ENCODE data around the gene PLXNA3. TPM values are rescaled to one million over a fixed set of nuclear protein-coding genes. Genes with fewer than 3 reads are reported as not detected.

PLXNA3 gene
- polyA plus RNA-seq, 1 of the 3 experiments (the other 2 are of a cell fraction) = 33.2 TPM

- Histone ChIP-seq H3K27ac (ENCODE audit: low read depth in 2 of 2, low read length in 1 of 2) (no peak overlapping the region), H3K9me2 (no peaks in the 10 kb centered on the region), H3K27me3 (ENCODE audit: insufficient read depth) (peaks cover 18% of the 10 kb centered on the region; the same call in 1 of the 2 replicates), H3K4me1 (ENCODE audit: control insufficient read depth in 1 of 2, insufficient read depth in 2 of 2, low read depth in 1 of 2, low read length in 1 of 2) (peaks cover 3 to 4% of the 10 kb centered on the region in 2 experiments; a peak in 2 of 4 replicates), H2AFZ (ENCODE audit: low read depth) (no peak overlapping the region), H4K20me1 (ENCODE audit: insufficient read depth) (no peaks in the 10 kb centered on the region), H3K4me2 (no peak overlapping the region), H3K79me2 (ENCODE audit: insufficient read depth) (no peaks in the 10 kb centered on the region), H3F3A (replicated peaks; ENCODE audit: insufficient read depth) (peaks cover 4% of the 10 kb centered on the region), H3K9me3 (no peaks in the 10 kb centered on the region), H3K9ac (no peak overlapping the region), H3K36me3 (replicated peaks in 1 of 2; ENCODE audit: control insufficient read depth in 1 of 2, insufficient read depth in 2 of 2, low read length in 1 of 2) (no peaks in the 10 kb centered on the region), H3K4me3 (ENCODE audit: low read depth in 2 of 2, low read length in 1 of 2) (no peak overlapping the region)
- DNase-seq = no peak
- TF ChIP-seq CTCF (IDR thresholded peaks at IDR 0.05) (no peak), SMC3 (IDR thresholded peaks at IDR 0.05; ENCODE audit: low read depth, low read length) (no peak), POLR2AphosphoS5 (IDR thresholded peaks at IDR 0.05; ENCODE audit: low read depth, low read length) (no peak; the same call in 1 of the 2 replicates), TCF12 (IDR thresholded peaks at IDR 0.05) (no peak), PBX3 (IDR thresholded peaks at IDR 0.05) (no peak), RAD21 (IDR thresholded peaks at IDR 0.05; ENCODE audit: low read length) (no peak), SIN3A (IDR thresholded peaks at IDR 0.05; ENCODE audit: borderline replicate concordance, low read depth, low read length) (no peak), MAX (IDR thresholded peaks at IDR 0.05; ENCODE audit: low read depth) (no peak), NFIC (IDR thresholded peaks at IDR 0.05; ENCODE audit: borderline replicate concordance) (no peak), MEF2A (IDR thresholded peaks at IDR 0.05; ENCODE audit: borderline replicate concordance, low read depth) (no peak)
- 44% methylated on average over 14 of the region's 14 CpGs for WGBS (ENCODE audit: low lambda C conversion rate)
- ChIA-PET POLR2A (interaction anchor here (1.7 kb wide), 1 partner anchor 17 kb away, joined by 6 read pairs; no protein-coding TSS in a partner anchor), CTCF (interaction anchor here (0.9 to 1.8 kb wide), 2 partner anchors 12 to 44 kb away, joined by 4 to 6 read pairs; no protein-coding TSS in a partner anchor)
Observed at GRCh38 chrX:154525606-154526490, 67.8 kb downstream of the PLXNA3 start.

GRCh38 chrX:154526901-154527675 lies 69.0 kb downstream of the PLXNA3 start:
- Histone ChIP-seq H3K4me3 (ENCODE audit: low read depth in 2 of 2, low read length in 1 of 2) (peak overlapping the region; percentile 9; a peak in 1 of 4 replicates), H2AFZ (ENCODE audit: low read depth) (0 out of 2 replicates have a peak overlapping the region, but pooled peaks have one; percentile 58), H4K20me1 (ENCODE audit: insufficient read depth) (no peaks in the 10 kb centered on the region), H3K79me2 (ENCODE audit: insufficient read depth) (no peaks in the 10 kb centered on the region), H3K27me3 (ENCODE audit: insufficient read depth) (peaks cover 18% of the 10 kb centered on the region; the same call in 1 of the 2 replicates), H3K36me3 (replicated peaks in 1 of 2; ENCODE audit: control insufficient read depth in 1 of 2, insufficient read depth in 2 of 2, low read length in 1 of 2) (no peaks in the 10 kb centered on the region), H3K4me1 (ENCODE audit: control insufficient read depth in 1 of 2, insufficient read depth in 2 of 2, low read depth in 1 of 2, low read length in 1 of 2) (peaks cover 3 to 4% of the 10 kb centered on the region in 2 experiments; a peak in 2 of 4 replicates), H3K9me2 (no peaks in the 10 kb centered on the region), H3K9me3 (no peaks in the 10 kb centered on the region), H3K9ac (peak overlapping the region; percentile 65), H3F3A (replicated peaks; ENCODE audit: insufficient read depth) (peaks cover 4% of the 10 kb centered on the region), H3K4me2 (peak overlapping the region; percentile 65), H3K27ac (ENCODE audit: low read depth in 2 of 2, low read length in 1 of 2) (peak overlapping the region; percentile 60 to 69)
- ChIA-PET POLR2A (interaction anchor here (0.8 to 1.7 kb wide), 12 partner anchors 9 to 129 kb away, joined by 3 to 6 read pairs (median 4); partner anchors contain the start of genes IKBKG, LAGE3, RPL10 and TAFAZZIN), CTCF (interaction anchor here (0.7 to 1.8 kb wide), 15 partner anchors 9 to 508 kb away, joined by 3 to 14 read pairs (median 5); partner anchors contain the start of genes RPL10, SLC10A3 and TAFAZZIN)
- peak; percentile 72 for DNase-seq
- 2% methylated on average over 15 of the region's 15 CpGs for WGBS (ENCODE audit: low lambda C conversion rate)
- TF ChIP-seq SIN3A (IDR thresholded peaks at IDR 0.05; ENCODE audit: borderline replicate concordance, low read depth, low read length) (no peak), CTCF (IDR thresholded peaks at IDR 0.05) (peak; percentile 64), EP300 (IDR thresholded peaks at IDR 0.05; ENCODE audit: borderline replicate concordance in 1 of 2, low read depth in 1 of 2, low read length in 1 of 2) (no peak), POLR2AphosphoS5 (IDR thresholded peaks at IDR 0.05; ENCODE audit: low read depth, low read length) (peak; percentile 46), RAD21 (IDR thresholded peaks at IDR 0.05; ENCODE audit: low read length) (peak; percentile 40), SMC3 (IDR thresholded peaks at IDR 0.05; ENCODE audit: low read depth, low read length) (peak; percentile 46), MXI1 (IDR thresholded peaks at IDR 0.05; ENCODE audit: low read depth, low read length) (no peak), PBX3 (IDR thresholded peaks at IDR 0.05) (0 out of 2 replicates have a peak, but pooled peaks have one; percentile 34), NFIC (IDR thresholded peaks at IDR 0.05; ENCODE audit: borderline replicate concordance) (no peak), CHD2 (IDR thresholded peaks at IDR 0.05; ENCODE audit: low read length, partially characterized antibody) (no peak), MAX (IDR thresholded peaks at IDR 0.05; ENCODE audit: low read depth) (no peak)

All from SK-N-SH (cell line).